ENCODE results near the gene GPC2. TPM values are rescaled to one million over a fixed set of nuclear protein-coding genes. Genes with fewer than 3 reads are reported as not detected.
"Not testable (repeated sequence)": the region's sequence is repeated elsewhere in the genome, so short reads cannot be mapped to it uniquely, and the experiment has no call there.

The GPC2 gene
- total RNA-seq: 3.2 and 6.8 TPM in 2 replicates

GRCh38 chr7:100177045-100178001 is at the start of gene GPC2, which contains the start of gene STAG3:
GPC2 (minus strand) TSS chr7:100177381; CDS start chr7:100177199, 182 bp downstream.
STAG3 (plus strand) TSS chr7:100177918; CDS start chr7:100180557, 2,639 bp downstream.
- DNase-seq (ENCODE audit: extremely low read depth, low read depth, low spot score): peak; percentile 68

- not testable (repeated sequence) for DNase-seq (ENCODE audit: extremely low read depth, low read depth, low spot score)
Measured at GRCh38 chr7:100224891-100225290, 47.7 kb upstream of the GPC2 start.

- DNase-seq (ENCODE audit: extremely low read depth, low read depth, low spot score): not testable (repeated sequence)
Measured at GRCh38 chr7:100223376-100223927, 46.3 kb upstream of the GPC2 start.

- no peak for DNase-seq (ENCODE audit: extremely low read depth, low read depth, low spot score)
Measured at GRCh38 chr7:100222445-100223132, 45.4 kb upstream of the GPC2 start.

- DNase-seq (ENCODE audit: extremely low read depth, low read depth, low spot score): no peak
Measured at GRCh38 chr7:100221767-100222444, 44.7 kb upstream of the GPC2 start.

- DNase-seq (ENCODE audit: extremely low read depth, low read depth, low spot score): no peak
Measured at GRCh38 chr7:100221231-100221718, 44.1 kb upstream of the GPC2 start.

GRCh38 chr7:100220586-100221230 is 43.5 kb upstream of the GPC2 start:
- no peak for DNase-seq (ENCODE audit: extremely low read depth, low read depth, low spot score)

GRCh38 chr7:100219801-100220585 is 42.8 kb upstream of the GPC2 start, which contains the start of gene PVRIG:
PVRIG (plus strand) TSS chr7:100219949; CDS start chr7:100219971, 22 bp downstream.
- DNase-seq (ENCODE audit: extremely low read depth, low read depth, low spot score): not testable (repeated sequence)

- DNase-seq (ENCODE audit: extremely low read depth, low read depth, low spot score): no peak
Measured at GRCh38 chr7:100219271-100219737, 42.1 kb upstream of the GPC2 start.

GRCh38 chr7:100217934-100218333 is 40.8 kb upstream of the GPC2 start:
- peak; percentile 4 for DNase-seq (ENCODE audit: extremely low read depth, low read depth, low spot score)

GRCh38 chr7:100215895-100216294 is 38.7 kb upstream of the GPC2 start:
- DNase-seq (ENCODE audit: extremely low read depth, low read depth, low spot score): no peak

GRCh38 chr7:100214356-100214755 is 37.2 kb upstream of the GPC2 start:
- not testable (repeated sequence) for DNase-seq (ENCODE audit: extremely low read depth, low read depth, low spot score)

GRCh38 chr7:100213672-100214071 is 36.5 kb upstream of the GPC2 start:
- no peak for DNase-seq (ENCODE audit: extremely low read depth, low read depth, low spot score)

- DNase-seq (ENCODE audit: extremely low read depth, low read depth, low spot score): no peak
Measured at GRCh38 chr7:100212631-100213286, 35.6 kb upstream of the GPC2 start.

GRCh38 chr7:100211342-100211780 is 34.2 kb upstream of the GPC2 start:
- DNase-seq (ENCODE audit: extremely low read depth, low read depth, low spot score): no peak

- DNase-seq (ENCODE audit: extremely low read depth, low read depth, low spot score): no peak
Measured at GRCh38 chr7:100210805-100211204, 33.6 kb upstream of the GPC2 start.

- DNase-seq (ENCODE audit: extremely low read depth, low read depth, low spot score): no peak
Measured at GRCh38 chr7:100209493-100209892, 32.3 kb upstream of the GPC2 start.

- DNase-seq (ENCODE audit: extremely low read depth, low read depth, low spot score): no peak
Measured at GRCh38 chr7:100208911-100209408, 31.8 kb upstream of the GPC2 start.
